Glutamatergic neuron (in vitro differentiated cells): Measurements from ENCODE around the gene ST13. TPM values are rescaled to one million over a fixed set of nuclear protein-coding genes. Genes with fewer than 3 reads are reported as not detected.
"Not testable (repeated sequence)": the region's sequence is repeated elsewhere in the genome, so short reads cannot be mapped to it uniquely, and the experiment has no call there.

Source experiments
- DNase-seq: peaks from one replicate; pipeline ENCODE4 v3.0.0; 2022
- H3K27ac Mint-ChIP-seq: one replicate; pipeline ENCODE4 v1.8.0; 2020; ENCODE audit warnings: mild to moderate bottlenecking, mixed read lengths, inconsistent platforms; ENCODE audit not compliant: unreplicated experiment
- H3K27me3 Mint-ChIP-seq: one replicate; pipeline ENCODE4 v1.8.0; 2020; ENCODE audit warnings: mild to moderate bottlenecking, moderate library complexity, mixed read lengths, inconsistent platforms; ENCODE audit not compliant: unreplicated experiment
- H3K36me3 Mint-ChIP-seq: one replicate; pipeline ENCODE4 v1.8.0; 2020; ENCODE audit warnings: mild to moderate bottlenecking, mixed read lengths, inconsistent platforms; ENCODE audit not compliant: unreplicated experiment
- H3K4me1 Mint-ChIP-seq: one replicate; pipeline ENCODE4 v1.8.0; 2020; ENCODE audit warnings: mild to moderate bottlenecking, low read depth, mixed read lengths, inconsistent platforms; ENCODE audit not compliant: unreplicated experiment
- H3K4me3 Mint-ChIP-seq: one replicate; pipeline ENCODE4 v1.8.0; 2020; ENCODE audit warnings: mild to moderate bottlenecking, mixed read lengths, inconsistent platforms; ENCODE audit not compliant: unreplicated experiment
- H3K9me3 Mint-ChIP-seq: one replicate; pipeline ENCODE4 v1.8.0; 2020; ENCODE audit warnings: mild to moderate bottlenecking, moderate library complexity, mixed read lengths, inconsistent platforms; ENCODE audit not compliant: unreplicated experiment
- CTCF ChIP-seq: fragments of 200-600 bp; sonication (generic); IDR thresholded peaks from one replicate; pipeline ENCODE4 v1.5.0; 2021; ENCODE audit not compliant: partially characterized antibody, unreplicated experiment
- microRNA-seq: library from miRNA; unstranded; fragments of <30 nt; microRNA quantifications from one replicate; pipeline ENCODE4, GENCODE V29; 2020; ENCODE audit not compliant: unreplicated experiment
- total RNA-seq: library from RNA; stranded (reverse); fragmentation: NEBNext Ultra II Directional; extraction: Animal tissue kit (Norgen Biotek cat#: 25700); gene quantifications from one replicate; pipeline ENCODE4 v1.2.1, GENCODE V29; 2021; ENCODE audit not compliant: unreplicated experiment

The ST13 gene
- total RNA-seq, 1 donor from 2014 or later = 196 TPM

GRCh38 chr22:40792451-40792850 is 64.0 kb downstream of the ST13 start:
- H3K4me1 Mint-ChIP-seq = no peaks in the 10 kb centered on the region

GRCh38 chr22:40791241-40791640 is 65.2 kb downstream of the ST13 start:
- Mint-ChIP-seq H3K4me3 (no peak overlapping the region), H3K27ac (no peak overlapping the region), H3K4me1 (no peaks in the 10 kb centered on the region), H3K9me3 (no peaks in the 10 kb centered on the region), H3K36me3 (no peaks in the 10 kb centered on the region), H3K27me3 (peaks cover 1% of the 10 kb centered on the region)
- no peak for DNase-seq
- TF ChIP-seq CTCF = no peak

More at GRCh38 chr22:40792451-40792850, 64.0 kb downstream of the ST13 start:
- no peak overlapping the region for H3K4me3 Mint-ChIP-seq
- H3K27ac Mint-ChIP-seq = no peak overlapping the region
- no peaks in the 10 kb centered on the region for H3K27me3 Mint-ChIP-seq
- no peaks in the 10 kb centered on the region for H3K36me3 Mint-ChIP-seq
- TF ChIP-seq CTCF = no peak
- DNase-seq = no peak
- H3K9me3 Mint-ChIP-seq = no peaks in the 10 kb centered on the region

DNA sequence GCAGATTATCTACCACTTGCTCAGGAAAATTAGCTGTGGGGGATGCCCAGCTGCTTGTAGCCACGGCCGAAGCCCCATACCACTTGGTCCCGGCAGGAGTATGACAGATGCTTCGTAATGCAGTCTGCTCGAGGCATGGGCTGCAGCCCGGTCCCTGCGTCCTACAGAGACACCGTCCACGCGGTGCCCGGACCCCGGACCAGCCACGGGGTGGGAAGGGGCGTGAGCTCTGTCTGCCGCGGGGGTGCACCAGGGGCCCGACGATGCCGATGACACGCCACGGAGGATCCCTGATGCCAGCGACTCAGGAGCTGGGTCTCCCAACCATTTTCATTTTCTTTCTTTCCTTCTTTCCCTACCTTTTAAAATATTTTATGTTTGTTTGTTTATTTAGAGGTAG is 67.3 kb downstream of the ST13 start:
- Mint-ChIP-seq H3K9me3 (no peaks in the 10 kb centered on the region), H3K27ac (no peak overlapping the region)
- no peak for TF ChIP-seq CTCF

DNA sequence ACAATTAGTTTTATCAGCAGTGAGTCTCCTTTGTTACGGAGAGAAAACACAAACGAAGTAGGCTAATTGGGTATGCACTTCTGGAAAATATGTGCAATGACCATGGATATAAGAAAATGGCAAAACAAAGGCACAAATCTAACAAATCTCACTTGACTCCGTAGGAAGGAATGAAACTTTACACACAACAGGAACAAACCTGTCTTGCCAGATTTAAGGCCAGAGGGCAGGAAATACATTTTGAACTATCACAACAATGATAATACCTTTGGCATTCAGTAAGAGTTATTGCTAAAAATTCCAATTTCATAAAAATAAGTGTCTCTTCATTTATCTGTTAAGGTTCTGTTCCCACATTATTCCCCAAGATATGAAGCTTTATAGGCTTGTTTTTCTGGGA is 73.9 kb downstream of the ST13 start:
- peaks cover 1% of the 10 kb centered on the region for H3K9me3 Mint-ChIP-seq
- no peak overlapping the region for H3K4me3 Mint-ChIP-seq
- H3K27ac Mint-ChIP-seq = no peak overlapping the region
- no peaks in the 10 kb centered on the region for H3K36me3 Mint-ChIP-seq
- no peaks in the 10 kb centered on the region for H3K4me1 Mint-ChIP-seq
- H3K27me3 Mint-ChIP-seq = peaks cover 1% of the 10 kb centered on the region
- DNase-seq = no peak
- TF ChIP-seq CTCF = no peak

More for the DNA sequence above, 67.3 kb downstream of the ST13 start:
- no peak for DNase-seq
- H3K4me3 Mint-ChIP-seq = no peak overlapping the region
- H3K27me3 Mint-ChIP-seq = peaks cover 1% of the 10 kb centered on the region
- no peaks in the 10 kb centered on the region for H3K36me3 Mint-ChIP-seq
- no peaks in the 10 kb centered on the region for H3K4me1 Mint-ChIP-seq

GRCh38 chr22:40781749-40782148 is 74.7 kb downstream of the ST13 start:
- H3K4me3 Mint-ChIP-seq, H3K4me1 Mint-ChIP-seq, H3K36me3 Mint-ChIP-seq, DNase-seq, H3K27me3 Mint-ChIP-seq, H3K27ac Mint-ChIP-seq, H3K9me3 Mint-ChIP-seq: not testable (repeated sequence)

Small RNAs within 50 kb of the gene (microRNA-seq; reads per million reads assigned to microRNA genes)
- gene MIR4766 = 1.1 reads per million

Other genes starting within 250 kb of the ST13 start
- 91.7 TPM for gene MRTFA, start 219.9 kb downstream of the ST13 start, total RNA-seq
- 1.7 TPM for gene MCHR1, start 177.2 kb downstream of the ST13 start, total RNA-seq
- gene SLC25A17, start 37.3 kb downstream of the ST13 start, total RNA-seq = 18.3 TPM
- 20.7 TPM for gene XPNPEP3, start 509 bp upstream of the ST13 start, total RNA-seq
- not detected for gene DNAJB7, start 5.5 kb upstream of the ST13 start, total RNA-seq
- 66.4 TPM for gene RBX1, start 94.7 kb upstream of the ST13 start, total RNA-seq
- gene EP300, start 236.0 kb upstream of the ST13 start, total RNA-seq = 127 TPM